Skeletal muscle satellite cell (primary cell): ENCODE measurements around the gene TSC2. TPM values are rescaled to one million over a fixed set of nuclear protein-coding genes. Genes with fewer than 3 reads are reported as not detected.

Experiments
- small RNA-seq: library from RNA; depleted of rRNA; stranded (forward); fragments of <200 nt; gene quantifications from one replicate; pipeline ENCODE3, GENCODE V24; 2012

TSC2 gene

Small RNA genes lying within 50 kb of the gene (small RNA-seq; reads per million reads assigned to genes)
- gene MIR1225 (not detected), gene MIR3180-5 (not detected), gene MIR4516 (not detected), gene RF00019 (not detected), gene RN7SL219P (not detected)
